ENCODE measurements around the gene TUBGCP2.

TUBGCP2 gene

GRCh38 chr10:133350950-133351329 lies 42.3 kb upstream of the TUBGCP2 start:
- no peak overlapping the region for H3K18ac ChIP-seq (ENCODE audit: low read length)
- no peaks in the 10 kb centered on the region for H3K79me1 ChIP-seq (ENCODE audit: low read length)
- no peak overlapping the region for H3K4me3 ChIP-seq (ENCODE audit: low read length)
- no peaks in the 10 kb centered on the region for H3K79me2 ChIP-seq (ENCODE audit: control insufficient read depth, insufficient read depth, low read length)
- no peak overlapping the region for H3K4ac ChIP-seq (ENCODE audit: low read depth, low read length)
- no peak overlapping the region for H4K5ac ChIP-seq (ENCODE audit: low read length)
- no peaks in the 10 kb centered on the region for H3K4me1 ChIP-seq (ENCODE audit: control insufficient read depth, low read depth, low read length)
- no peak overlapping the region for H2AK5ac ChIP-seq (ENCODE audit: low read length)
- no peaks in the 10 kb centered on the region for H3K27me3 ChIP-seq (ENCODE audit: insufficient read depth, low read length, poor library complexity)
- H4K8ac ChIP-seq (ENCODE audit: low read depth, low read length), result no peak overlapping the region
- H3K4me2 ChIP-seq (ENCODE audit: low read length), result no peak overlapping the region
- no peaks in the 10 kb centered on the region for H3K36me3 ChIP-seq (ENCODE audit: control insufficient read depth, insufficient read depth, low read length)
- H3K9ac ChIP-seq (ENCODE audit: low read length), result no peak overlapping the region
- no peak overlapping the region for H2BK120ac ChIP-seq (ENCODE audit: low read depth, low read length)
- H3K23ac ChIP-seq (ENCODE audit: low read length), result no peak overlapping the region
- WGBS (ENCODE audit: extremely low coverage, insufficient coverage, low lambda C conversion rate), result no CpG with 5 or more reads among the region's 13 CpGs
- no peak overlapping the region for H2BK5ac ChIP-seq (ENCODE audit: low read length)
- no peak for DNase-seq
- H3K56ac ChIP-seq (ENCODE audit: low read length), result no peak overlapping the region
- H3K27ac ChIP-seq (ENCODE audit: low read depth, low read length), result no peak overlapping the region
- no peak overlapping the region for H2BK15ac ChIP-seq (replicated peaks; ENCODE audit: low read depth)

- Histone ChIP-seq H3K9ac (ENCODE audit: low read length) (no peak overlapping the region), H3K4me2 (ENCODE audit: low read length) (no peak overlapping the region), H3K23ac (ENCODE audit: low read length) (peak overlapping the region; percentile 45), H2BK15ac (replicated peaks; ENCODE audit: low read depth) (no peak overlapping the region), H2BK120ac (ENCODE audit: low read depth, low read length) (no peak overlapping the region), H2BK5ac (ENCODE audit: low read length) (no peak overlapping the region), H4K8ac (ENCODE audit: low read depth, low read length) (no peak overlapping the region), H3K4me1 (ENCODE audit: control insufficient read depth, low read depth, low read length) (no peaks in the 10 kb centered on the region), H3K27ac (ENCODE audit: low read depth, low read length) (no peak overlapping the region), H3K27me3 (ENCODE audit: insufficient read depth, low read length, poor library complexity) (no peaks in the 10 kb centered on the region), H3K18ac (ENCODE audit: low read length) (no peak overlapping the region), H3K56ac (ENCODE audit: low read length) (no peak overlapping the region), H4K5ac (ENCODE audit: low read length) (no peak overlapping the region), H3K79me1 (ENCODE audit: low read length) (no peaks in the 10 kb centered on the region), H3K4ac (ENCODE audit: low read depth, low read length) (no peak overlapping the region), H3K79me2 (ENCODE audit: control insufficient read depth, insufficient read depth, low read length) (no peaks in the 10 kb centered on the region), H3K4me3 (ENCODE audit: low read length) (no peak overlapping the region), H2AK5ac (ENCODE audit: low read length) (no peak overlapping the region), H3K36me3 (ENCODE audit: control insufficient read depth, insufficient read depth, low read length) (no peaks in the 10 kb centered on the region)
- no CpG with 5 or more reads among the region's 12 CpGs for WGBS (ENCODE audit: extremely low coverage, insufficient coverage, low lambda C conversion rate)
- no peak for DNase-seq
These were observed 41.7 kb upstream of the TUBGCP2 start for GRCh38 chr10:133350283-133350949.

GRCh38 chr10:133349577-133350011 lies 40.9 kb upstream of the TUBGCP2 start:
- H3K4me2 ChIP-seq (ENCODE audit: low read length), result no peak overlapping the region
- no peaks in the 10 kb centered on the region for H3K4me1 ChIP-seq (ENCODE audit: control insufficient read depth, low read depth, low read length)
- H3K79me1 ChIP-seq (ENCODE audit: low read length), result no peaks in the 10 kb centered on the region
- no peak overlapping the region for H3K4ac ChIP-seq (ENCODE audit: low read depth, low read length)
- H2BK120ac ChIP-seq (ENCODE audit: low read depth, low read length), result no peak overlapping the region
- H2AK5ac ChIP-seq (ENCODE audit: low read length), result no peak overlapping the region
- no peak for DNase-seq
- H4K5ac ChIP-seq (ENCODE audit: low read length), result no peak overlapping the region
- H2BK5ac ChIP-seq (ENCODE audit: low read length), result no peak overlapping the region
- no peak overlapping the region for H3K23ac ChIP-seq (ENCODE audit: low read length)
- no CpG with 5 or more reads among the region's 9 CpGs for WGBS (ENCODE audit: extremely low coverage, insufficient coverage, low lambda C conversion rate)
- no peak overlapping the region for H3K27ac ChIP-seq (ENCODE audit: low read depth, low read length)
- H3K56ac ChIP-seq (ENCODE audit: low read length), result no peak overlapping the region
- H2BK15ac ChIP-seq (replicated peaks; ENCODE audit: low read depth), result no peak overlapping the region
- H3K9ac ChIP-seq (ENCODE audit: low read length), result no peak overlapping the region
- H3K36me3 ChIP-seq (ENCODE audit: control insufficient read depth, insufficient read depth, low read length), result no peaks in the 10 kb centered on the region
- H3K18ac ChIP-seq (ENCODE audit: low read length), result no peak overlapping the region
- H4K8ac ChIP-seq (ENCODE audit: low read depth, low read length), result no peak overlapping the region
- H3K27me3 ChIP-seq (ENCODE audit: insufficient read depth, low read length, poor library complexity), result no peaks in the 10 kb centered on the region
- no peak overlapping the region for H3K4me3 ChIP-seq (ENCODE audit: low read length)
- no peaks in the 10 kb centered on the region for H3K79me2 ChIP-seq (ENCODE audit: control insufficient read depth, insufficient read depth, low read length)

GRCh38 chr10:133349160-133349568 lies 40.5 kb upstream of the TUBGCP2 start:
- no peak overlapping the region for H2BK120ac ChIP-seq (ENCODE audit: low read depth, low read length)
- no peak for DNase-seq
- H3K79me1 ChIP-seq (ENCODE audit: low read length), result no peaks in the 10 kb centered on the region
- no peak overlapping the region for H3K27ac ChIP-seq (ENCODE audit: low read depth, low read length)
- H4K5ac ChIP-seq (ENCODE audit: low read length), result no peak overlapping the region
- H3K4me3 ChIP-seq (ENCODE audit: low read length), result no peak overlapping the region
- no peak overlapping the region for H2BK15ac ChIP-seq (replicated peaks; ENCODE audit: low read depth)
- H3K23ac ChIP-seq (ENCODE audit: low read length), result no peak overlapping the region
- H3K4ac ChIP-seq (ENCODE audit: low read depth, low read length), result no peak overlapping the region
- H3K79me2 ChIP-seq (ENCODE audit: control insufficient read depth, insufficient read depth, low read length), result no peaks in the 10 kb centered on the region
- H3K27me3 ChIP-seq (ENCODE audit: insufficient read depth, low read length, poor library complexity), result no peaks in the 10 kb centered on the region
- WGBS (ENCODE audit: extremely low coverage, insufficient coverage, low lambda C conversion rate), result 100% methylated on average over 2 of the region's 8 CpGs
- H3K56ac ChIP-seq (ENCODE audit: low read length), result no peak overlapping the region
- no peak overlapping the region for H3K9ac ChIP-seq (ENCODE audit: low read length)
- H4K8ac ChIP-seq (ENCODE audit: low read depth, low read length), result no peak overlapping the region
- H3K18ac ChIP-seq (ENCODE audit: low read length), result no peak overlapping the region
- no peaks in the 10 kb centered on the region for H3K4me1 ChIP-seq (ENCODE audit: control insufficient read depth, low read depth, low read length)
- no peaks in the 10 kb centered on the region for H3K36me3 ChIP-seq (ENCODE audit: control insufficient read depth, insufficient read depth, low read length)
- no peak overlapping the region for H2BK5ac ChIP-seq (ENCODE audit: low read length)
- H3K4me2 ChIP-seq (ENCODE audit: low read length), result no peak overlapping the region
- H2AK5ac ChIP-seq (ENCODE audit: low read length), result no peak overlapping the region

DNA sequence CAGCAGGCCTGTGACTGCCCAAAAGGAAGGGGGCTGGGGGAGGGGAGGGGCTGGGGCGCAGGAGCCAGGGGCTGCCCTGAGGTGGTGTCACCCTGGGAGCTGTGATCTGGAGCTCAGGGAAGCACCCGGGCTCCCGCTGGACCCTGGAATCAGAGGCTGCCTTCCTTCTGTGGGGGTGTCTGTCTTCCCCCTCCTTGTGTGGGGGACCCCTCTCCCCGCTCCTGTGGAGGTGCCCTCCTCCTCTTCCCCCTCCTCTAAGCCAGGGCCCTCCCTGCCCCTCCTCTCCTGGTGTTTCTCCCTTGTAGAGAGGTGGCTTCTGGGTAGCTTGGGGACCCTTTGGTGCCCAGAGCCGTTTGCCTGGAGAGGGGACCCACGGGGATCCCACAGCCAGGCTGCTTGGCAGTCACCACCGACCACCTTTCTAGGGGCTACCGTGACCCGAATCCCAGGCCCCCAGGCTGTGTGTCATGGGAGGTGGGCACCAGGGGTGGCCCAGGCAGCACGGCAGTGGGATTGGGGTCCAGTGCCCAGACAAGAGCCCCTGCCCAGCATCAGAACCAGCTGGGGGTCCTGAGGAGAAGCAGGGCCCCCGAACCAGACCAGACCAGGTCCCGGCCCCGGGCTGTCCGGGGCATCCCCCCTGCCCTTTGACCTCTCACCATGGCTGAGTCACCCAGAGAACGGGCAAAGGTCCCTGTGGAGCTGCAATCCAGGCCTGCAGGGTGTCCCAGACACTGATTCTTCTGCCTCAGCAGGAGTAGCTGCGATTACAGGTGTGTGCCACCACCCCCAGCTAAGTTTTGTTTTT lies 39.2 kb upstream of the TUBGCP2 start:
- no peak overlapping the region for H2BK120ac ChIP-seq (ENCODE audit: low read depth, low read length)
- no peak for DNase-seq

More for the DNA sequence above, 39.2 kb upstream of the TUBGCP2 start:
- no peak overlapping the region for H3K4me2 ChIP-seq (ENCODE audit: low read length)
- no peak overlapping the region for H2BK15ac ChIP-seq (replicated peaks; ENCODE audit: low read depth)
- H4K8ac ChIP-seq (ENCODE audit: low read depth, low read length), result no peak overlapping the region
- H3K27me3 ChIP-seq (ENCODE audit: insufficient read depth, low read length, poor library complexity), result no peaks in the 10 kb centered on the region
- no peaks in the 10 kb centered on the region for H3K36me3 ChIP-seq (ENCODE audit: control insufficient read depth, insufficient read depth, low read length)
- H3K18ac ChIP-seq (ENCODE audit: low read length), result no peak overlapping the region
- H2AK5ac ChIP-seq (ENCODE audit: low read length), result no peak overlapping the region
- no peaks in the 10 kb centered on the region for H3K4me1 ChIP-seq (ENCODE audit: control insufficient read depth, low read depth, low read length)
- no peaks in the 10 kb centered on the region for H3K79me2 ChIP-seq (ENCODE audit: control insufficient read depth, insufficient read depth, low read length)
- no peak overlapping the region for H3K56ac ChIP-seq (ENCODE audit: low read length)
- H3K27ac ChIP-seq (ENCODE audit: low read depth, low read length), result no peak overlapping the region
- no peak overlapping the region for H3K4ac ChIP-seq (ENCODE audit: low read depth, low read length)
- H4K5ac ChIP-seq (ENCODE audit: low read length), result no peak overlapping the region
- H3K9ac ChIP-seq (ENCODE audit: low read length), result no peak overlapping the region
- WGBS (ENCODE audit: extremely low coverage, insufficient coverage, low lambda C conversion rate), result no CpG with 5 or more reads among the region's 16 CpGs
- H3K23ac ChIP-seq (ENCODE audit: low read length), result no peak overlapping the region
- H3K79me1 ChIP-seq (ENCODE audit: low read length), result no peaks in the 10 kb centered on the region
- no peak overlapping the region for H3K4me3 ChIP-seq (ENCODE audit: low read length)
- H2BK5ac ChIP-seq (ENCODE audit: low read length), result no peak overlapping the region

Data from mesendoderm (in vitro differentiated cells).